ENCODE data around the gene KIF26A. TPM values are rescaled to one million over a fixed set of nuclear protein-coding genes. Genes with fewer than 3 reads are reported as not detected.

KIF26A gene
- total and polyA plus RNA-seq, 2 experiments from 2014 or later = 5.6 to 103 TPM

- Histone ChIP-seq H3K4me2 (peak overlapping the region; percentile 90), H3K36me3 (ENCODE audit: insufficient read depth) (no peaks in the 10 kb centered on the region), H3K79me2 (replicated peaks; ENCODE audit: insufficient read depth) (peaks cover 58% of the 10 kb centered on the region), H3K27ac (ENCODE audit: low read depth) (no peak overlapping the region), H3K4me1 (ENCODE audit: insufficient read depth) (peaks cover 12% of the 10 kb centered on the region), H3K9me2 (ENCODE audit: insufficient read depth) (no peaks in the 10 kb centered on the region), H3K27me3 (ENCODE audit: insufficient read depth) (peaks cover 26% of the 10 kb centered on the region), H3F3A (replicated peaks; ENCODE audit: low read depth) (no peaks in the 10 kb centered on the region), H2AFZ (no peak overlapping the region), H4K20me1 (replicated peaks; ENCODE audit: insufficient read depth) (peaks cover 4% of the 10 kb centered on the region), H3K4me3 (peak overlapping the region; percentile 71)
- Mint-ChIP-seq H3K27ac (no peak overlapping the region), H3K27me3 (ENCODE audit: insufficient read depth, low read depth, poor library complexity) (peaks cover 25% of the 10 kb centered on the region), H3K4me1 (peaks cover 28% of the 10 kb centered on the region), H3K9me3 (no peaks in the 10 kb centered on the region), H3K4me3 (peak overlapping the region; percentile 72), H3K36me3 (ENCODE audit: low read depth) (no peaks in the 10 kb centered on the region; the same call in 2 of the 3 replicates)
- ATAC-seq (peak; percentile 4), DNase-seq (ENCODE audit: low spot score) (no peak)
- TF ChIP-seq ZNF114 (CRISPR knock-in tag; IDR thresholded peaks at IDR 0.05) (no peak), ETS1 (IDR thresholded peaks at IDR 0.05) (no peak), CTCF (conservative IDR thresholded peaks at IDR 0.05; ENCODE audit: low read depth in 2 of 2) (no peak), NANOG (IDR thresholded peaks at IDR 0.05; ENCODE audit: borderline replicate concordance) (no peak), EZH2phosphoT487 (IDR thresholded peaks at IDR 0.05; ENCODE audit: unreplicated experiment) (no peak), POLR2AphosphoS5 (IDR thresholded peaks at IDR 0.05; ENCODE audit: low read depth) (no peak), EZH2 (IDR thresholded peaks at IDR 0.05; ENCODE audit: low read depth, unreplicated experiment) (no peak), REST (IDR thresholded peaks at IDR 0.05; ENCODE audit: unreplicated experiment) (no peak), ZNF462 (CRISPR knock-in tag; IDR thresholded peaks at IDR 0.05) (no peak)
These were observed 1.8 kb downstream of the KIF26A start for GRCh38 chr14:104140213-104140462.
